A549 (cell line): Measurements from ENCODE around the gene EXOC3L2.

Experiments
- CTCF ChIP-seq: fragments of >200 bp; sonication (Bioruptor Twin); formaldehyde crosslinking; IDR thresholded peaks from 3 replicates; pipeline ENCODE4 v1.5.1; 2016
- EHF ChIP-seq: fragments of 250-450 bp; sonication (Bioruptor Pico); IDR thresholded peaks from 2 replicates; pipeline ENCODE4 v1.5.0; 2020; ENCODE audit warnings: mild to moderate bottlenecking
- JUN ChIP-seq, 2 experiments: fragments of >200 bp; sonication (Bioruptor Twin); formaldehyde crosslinking; IDR thresholded peaks; 2 replicates in 1 of 2; 3 replicates in 1 of 2; pipeline ENCODE4 v1.6.1; 2016 to 2017
- KDM1A ChIP-seq: fragments of 200-600 bp; sonication (generic); IDR thresholded peaks from 2 replicates; pipeline ENCODE4 v1.6.1; 2016; ENCODE audit warnings: low read depth, mild to moderate bottlenecking
- MAX ChIP-seq: IDR thresholded peaks from 2 replicates; pipeline ENCODE4 v1.6.1; 2012
- MYC ChIP-seq: IDR thresholded peaks from 2 replicates; pipeline ENCODE4 v1.6.1; 2012; ENCODE audit warnings: mild to moderate bottlenecking, inconsistent platforms, low read length, improper control_type of control experiment, borderline replicate concordance
- NPAS2 ChIP-seq: fragments of 250-450 bp; sonication (Bioruptor Pico); IDR thresholded peaks from 2 replicates; pipeline ENCODE4 v1.8.0; 2022; ENCODE audit warnings: mild to moderate bottlenecking, moderate library complexity, borderline replicate concordance
- POLR2A ChIP-seq: IDR thresholded peaks from 2 replicates; pipeline ENCODE4 v1.6.1; 2012; ENCODE audit warnings: mild to moderate bottlenecking, low read length
- REST ChIP-seq: fragments of 200-600 bp; sonication (generic); IDR thresholded peaks from 2 replicates; pipeline ENCODE4 v1.6.1; 2016; ENCODE audit warnings: antibody characterized with exemption, mild to moderate bottlenecking, moderate library complexity
- RNF2 ChIP-seq: fragments of 200-600 bp; sonication (generic); IDR thresholded peaks from 2 replicates; pipeline ENCODE4 v1.6.1; 2016; ENCODE audit warnings: low read depth, mild to moderate bottlenecking, antibody characterized with exemption, moderate library complexity, borderline replicate concordance
- SMC3 ChIP-seq: fragments of >200 bp; sonication (Bioruptor Twin); formaldehyde crosslinking; IDR thresholded peaks from 3 replicates; pipeline ENCODE4 v1.6.1; 2018; ENCODE audit warnings: inconsistent platforms
- SREBF2 ChIP-seq: fragments of 450-650 bp; IDR thresholded peaks from 2 replicates; pipeline ENCODE4 v1.6.1; 2014; ENCODE audit warnings: mild to moderate bottlenecking, moderate library complexity
- ZC3H11A ChIP-seq: fragments of 450-650 bp; IDR thresholded peaks from 2 replicates; pipeline ENCODE4 v1.6.1; 2014; ENCODE audit warnings: antibody characterized with exemption, mild to moderate bottlenecking

- TF ChIP-seq ZC3H11A, result no peak
- no peak for TF ChIP-seq SREBF2
- TF ChIP-seq JUN (IDR thresholded peaks at IDR 0.05), result no peak
- TF ChIP-seq POLR2A, result no peak
- no peak for TF ChIP-seq RNF2
- no peak for TF ChIP-seq CTCF
- TF ChIP-seq MYC, result no peak
- TF ChIP-seq NPAS2, result no peak
- no peak for TF ChIP-seq EHF (CRISPR knock-in tag)
- no peak for TF ChIP-seq MAX
- TF ChIP-seq SMC3, result no peak
- no peak for TF ChIP-seq KDM1A
- TF ChIP-seq REST, result no peak
These were observed 49.3 kb upstream of the EXOC3L2 start for GRCh38 chr19:45294291-45295029.
